Lung (tissue), 12 donors: ENCODE results near the gene AIRE. TPM values are rescaled to one million over a fixed set of nuclear protein-coding genes. Genes with fewer than 3 reads are reported as not detected.
"Not testable (repeated sequence)": the region's sequence is repeated elsewhere in the genome, so short reads cannot be mapped to it uniquely, and the experiment has no call there.

Source experiments
- ATAC-seq: fragments of 200-7000 bp; cut with Tn5 transposase; one replicate; pipeline ENCODE4 v1.9.1; 2020; ENCODE audit warnings: moderate number of reproducible peaks; ENCODE audit not compliant: insufficient read depth, low FRiP score
- DNase-seq, 3 donors: peaks; one replicate each; pipeline ENCODE4 v3.0.0-alpha.2; 2013 to 2017
- H3K27ac ChIP-seq, 2 donors: one replicate each; pipeline ENCODE4 v1.5.1; 2013; ENCODE audit warnings: mild to moderate bottlenecking in 2 of 2, moderate library complexity in 2 of 2, control low read depth in 1 of 2, inconsistent platforms in 1 of 2, low read depth in 1 of 2, low read length in 1 of 2
- H3K27me3 ChIP-seq, 3 donors: one replicate each; pipeline ENCODE4 v1.5.1; 2013; ENCODE audit warnings: low read length in 2 of 3; ENCODE audit not compliant: control insufficient read depth in 3 of 3, insufficient read depth in 3 of 3
- H3K36me3 ChIP-seq, 4 donors: one replicate each; pipeline ENCODE4 v1.5.1; 2013; ENCODE audit warnings: low read length in 4 of 4, mild to moderate bottlenecking in 1 of 4, moderate library complexity in 1 of 4; ENCODE audit not compliant: control insufficient read depth in 4 of 4, insufficient read depth in 4 of 4
- H3K4me1 ChIP-seq, 5 donors: one replicate each; pipeline ENCODE4 v1.5.1; 2013; ENCODE audit warnings: low read length in 5 of 5, mild to moderate bottlenecking in 2 of 5, moderate library complexity in 1 of 5; ENCODE audit not compliant: control insufficient read depth in 5 of 5, insufficient read depth in 5 of 5
- H3K4me3 ChIP-seq: one replicate; pipeline ENCODE4 v1.5.1; 2013; ENCODE audit warnings: mild to moderate bottlenecking, control low read depth, moderate library complexity
- H3K9ac ChIP-seq, 2 donors: one replicate each; pipeline ENCODE4 v1.5.1; 2013; ENCODE audit warnings: low read length in 2 of 2, control low read depth in 1 of 2; ENCODE audit not compliant: insufficient read depth in 1 of 2
- H3K9me3 ChIP-seq, 4 donors: one replicate each; pipeline ENCODE4 v1.5.1; 2013; ENCODE audit warnings: low read length in 3 of 4, mild to moderate bottlenecking in 1 of 4, moderate library complexity in 1 of 4; ENCODE audit not compliant: control insufficient read depth in 4 of 4, insufficient read depth in 3 of 4
- CTCF ChIP-seq: IDR thresholded peaks from 2 replicates; pipeline ENCODE4 v1.5.1; 2012; ENCODE audit warnings: mild to moderate bottlenecking; ENCODE audit errors: control extremely low read depth, extremely low read depth
- WGBS, 2 donors: extraction: QIAGEN DNeasy Blood & Tissue Kit; methylation state at CpG; one replicate each; pipeline ENCODE4 v1.1.7; 2013; 5-methylcytosine and 5-hydroxymethylcytosine counted together
- polyA plus RNA-seq, 2 donors: library from polyadenylated mRNA; stranded (reverse); fragments of 200-250 nt; gene quantifications; one replicate each; pipeline ENCODE4 v1.2.1, GENCODE V29; 2013
- total RNA-seq, 2 donors: library from RNA; depleted of rRNA in 1 of 2; stranded (reverse); fragments of >200 nt in 1 of 2; gene quantifications; one replicate each; pipeline ENCODE4 v1.2.1, GENCODE V29; 2014 to 2021
- donor health status: control.
- donor health status: control.
- donor health status: Bipolar disorder and iron deficiency.
- donor health status: healthy.
- donor health status: DM: yes; HTN: yes; CAD: no.

AIRE gene
- total and polyA plus RNA-seq, 4 donors = 0.37 TPM; not detected in 3

- ATAC-seq = no peak
- Histone ChIP-seq H3K9me3 (no peaks in the 10 kb centered on the region), H3K4me3 (no peak overlapping the region), H3K9ac (no peak overlapping the region), H3K27ac (no peak overlapping the region), H3K36me3 (no peaks in the 10 kb centered on the region), H3K4me1 (peaks cover 0 to 15% (median 4%) of the 10 kb centered on the region in 5 donors), H3K27me3 (peaks cover 0 to 18% (median 0%) of the 10 kb centered on the region in 3 donors)
- TF ChIP-seq CTCF = no peak
- WGBS, 2 donors = 95% methylated on average over 9 of the region's 9 CpGs
- no peak for DNase-seq
Observed at GRCh38 chr21:44282370-44282769, 3.3 kb upstream of the AIRE start.

GRCh38 chr21:44283211-44283785, 2.4 kb upstream of the AIRE start:
- H3K27ac ChIP-seq, DNase-seq, H3K9ac ChIP-seq, H3K9me3 ChIP-seq, H3K36me3 ChIP-seq, H3K4me3 ChIP-seq, ATAC-seq: not testable (repeated sequence)
- H3K4me1 ChIP-seq = peaks cover 0 to 15% (median 4%) of the 10 kb centered on the region in 5 donors
- peaks cover 0 to 25% (median 0%) of the 10 kb centered on the region in 3 donors for H3K27me3 ChIP-seq
- WGBS, 2 donors = 49 to 53% methylated on average over 10 to 11 of the region's 11 CpGs

GRCh38 chr21:44283948-44284347, 1.7 kb upstream of the AIRE start:
- DNase-seq (peak in 1 of 3 donors; percentile 32), ATAC-seq (no peak)
- peaks cover 0 to 15% (median 4%) of the 10 kb centered on the region in 5 donors for H3K4me1 ChIP-seq
- no peak overlapping the region for H3K27ac ChIP-seq
- no peaks in the 10 kb centered on the region for H3K36me3 ChIP-seq
- no peak for TF ChIP-seq CTCF
- H3K9me3 ChIP-seq = no peaks in the 10 kb centered on the region
- no peak overlapping the region for H3K9ac ChIP-seq
- WGBS, 2 donors = 23 to 58% methylated on average over 11 of the region's 11 CpGs
- peaks cover 0 to 25% (median 0%) of the 10 kb centered on the region in 3 donors for H3K27me3 ChIP-seq
- H3K4me3 ChIP-seq = no peak overlapping the region

- ATAC-seq (no peak), DNase-seq (no peak)
- no peaks in the 10 kb centered on the region for H3K9me3 ChIP-seq
- no peaks in the 10 kb centered on the region for H3K36me3 ChIP-seq
- no peak overlapping the region for H3K27ac ChIP-seq
- no peak overlapping the region for H3K9ac ChIP-seq
- no peak overlapping the region for H3K4me3 ChIP-seq
- whole genome bisulfite sequencing, 2 donors = 56 to 82% methylated on average over 21 of the region's 21 CpGs
- TF ChIP-seq CTCF = no peak
- H3K4me1 ChIP-seq = peaks cover 0 to 15% (median 4%) of the 10 kb centered on the region in 5 donors
- H3K27me3 ChIP-seq = peaks cover 0 to 25% (median 0%) of the 10 kb centered on the region in 3 donors
Observed at GRCh38 chr21:44286086-44286715, 525 bp downstream of the AIRE start.
